ENCODE measurements around the gene AMBRA1. TPM values are rescaled to one million over a fixed set of nuclear protein-coding genes. Genes with fewer than 3 reads are reported as not detected.
A peak's percentile ranks its signal among the peaks of the same experiment; 100 is the strongest.

Gene AMBRA1
- total and polyA plus RNA-seq, 8 donors, result 4.6 to 59.4 (median 23.3) TPM

DNA sequence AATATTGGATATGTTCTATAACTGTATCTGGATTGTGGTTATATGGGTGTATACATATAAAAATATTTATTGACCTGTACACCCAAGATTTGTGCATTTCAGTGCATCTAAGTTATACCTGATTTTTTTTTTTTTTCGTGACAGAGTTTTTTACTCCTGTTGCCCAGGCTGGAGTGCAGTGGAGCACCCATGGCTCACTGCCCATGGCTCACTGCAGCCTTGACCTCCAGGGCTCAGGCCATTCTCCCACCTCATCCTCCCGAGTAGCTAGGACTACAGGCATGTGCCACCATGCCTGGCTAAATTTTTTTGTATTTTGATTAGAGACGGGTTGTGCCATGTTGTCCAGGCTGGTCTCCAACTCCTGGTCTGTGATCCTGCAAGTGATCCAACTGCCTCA, 47.8 kb upstream of the AMBRA1 start:
- Histone ChIP-seq H3K27ac (no peak overlapping the region), H3K9me3 (no peaks in the 10 kb centered on the region), H3K4me1 (peaks cover 0 to 19% (median 6%) of the 10 kb centered on the region in 4 donors), H3K36me3 (peaks cover 28 to 72% (median 50%) of the 10 kb centered on the region in 4 donors), H3K4me3 (no peak overlapping the region), H3K27me3 (no peaks in the 10 kb centered on the region)
- no peak for DNase-seq
- intact Hi-C loops (cut with DNase I; ENCODE audit: low total_unique reads), result no loop called here
- TF ChIP-seq, protein P1, sequence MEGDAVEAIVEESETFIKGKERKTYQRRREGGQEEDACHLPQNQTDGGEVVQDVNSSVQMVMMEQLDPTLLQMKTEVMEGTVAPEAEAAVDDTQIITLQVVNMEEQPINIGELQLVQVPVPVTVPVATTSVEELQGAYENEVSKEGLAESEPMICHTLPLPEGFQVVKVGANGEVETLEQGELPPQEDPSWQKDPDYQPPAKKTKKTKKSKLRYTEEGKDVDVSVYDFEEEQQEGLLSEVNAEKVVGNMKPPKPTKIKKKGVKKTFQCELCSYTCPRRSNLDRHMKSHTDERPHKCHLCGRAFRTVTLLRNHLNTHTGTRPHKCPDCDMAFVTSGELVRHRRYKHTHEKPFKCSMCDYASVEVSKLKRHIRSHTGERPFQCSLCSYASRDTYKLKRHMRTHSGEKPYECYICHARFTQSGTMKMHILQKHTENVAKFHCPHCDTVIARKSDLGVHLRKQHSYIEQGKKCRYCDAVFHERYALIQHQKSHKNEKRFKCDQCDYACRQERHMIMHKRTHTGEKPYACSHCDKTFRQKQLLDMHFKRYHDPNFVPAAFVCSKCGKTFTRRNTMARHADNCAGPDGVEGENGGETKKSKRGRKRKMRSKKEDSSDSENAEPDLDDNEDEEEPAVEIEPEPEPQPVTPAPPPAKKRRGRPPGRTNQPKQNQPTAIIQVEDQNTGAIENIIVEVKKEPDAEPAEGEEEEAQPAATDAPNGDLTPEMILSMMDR (IDR thresholded peaks at IDR 0.05), result no peak
- no peak for TF ChIP-seq POLR2A (IDR thresholded peaks at IDR 0.05)
- 87 to 93% (median 88%) methylated on average over 3 of the region's 3 CpGs for WGBS, 5 donors

DNA sequence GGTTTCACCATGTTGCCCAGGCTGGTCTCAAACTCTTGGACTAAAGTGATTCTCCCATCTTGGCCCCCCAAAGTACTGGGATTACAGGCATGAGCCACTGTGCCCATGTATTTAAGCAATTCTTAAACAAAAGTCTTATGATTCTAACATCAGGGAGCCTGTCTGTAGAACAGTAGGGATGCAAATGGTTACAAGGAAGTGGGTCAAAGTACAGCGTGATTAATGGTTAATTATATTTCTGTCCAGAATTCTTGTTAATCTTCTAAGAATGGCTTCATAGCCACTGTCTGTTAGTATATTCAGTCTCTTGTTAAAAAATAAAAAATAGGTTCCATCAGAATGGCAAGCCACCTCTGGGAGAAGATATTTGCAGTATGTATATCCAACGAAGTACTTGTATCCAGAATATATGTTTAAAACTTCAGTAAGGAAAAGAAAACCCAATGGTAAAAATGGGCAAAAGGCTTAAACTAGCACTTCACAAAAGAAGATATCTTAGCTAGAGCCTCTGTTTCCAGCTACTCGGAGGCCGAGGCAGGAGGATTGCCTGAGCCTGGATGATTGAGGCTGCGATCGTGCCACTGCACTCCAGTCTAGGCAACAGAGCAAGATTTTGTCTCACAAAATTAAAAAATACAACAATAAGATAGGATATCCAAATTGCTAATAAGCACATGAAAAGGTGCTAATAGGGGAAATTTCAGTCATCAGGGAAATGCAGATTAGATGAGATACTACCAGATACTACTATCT, 46.4 kb upstream of the AMBRA1 start:
- peaks cover 0 to 19% (median 6%) of the 10 kb centered on the region in 4 donors for H3K4me1 ChIP-seq
- TF ChIP-seq POLR2AphosphoS5 (IDR thresholded peaks at IDR 0.05), result no peak
- peak in 1 of 2 donors; percentile 41 for DNase-seq
- peaks cover 16 to 70% (median 41%) of the 10 kb centered on the region in 4 donors for H3K36me3 ChIP-seq
- H3K27me3 ChIP-seq, result no peaks in the 10 kb centered on the region
- intact Hi-C loops (cut with DNase I; ENCODE audit: low total_unique reads), result no loop called here
- no peak overlapping the region for H3K4me3 ChIP-seq
- H3K27ac ChIP-seq, result peak overlapping the region in 1 of 5 donors; percentile 20
- WGBS, 5 donors, result 68 to 90% (median 82%) methylated on average over 6 of the region's 6 CpGs
- no peaks in the 10 kb centered on the region for H3K9me3 ChIP-seq

DNA sequence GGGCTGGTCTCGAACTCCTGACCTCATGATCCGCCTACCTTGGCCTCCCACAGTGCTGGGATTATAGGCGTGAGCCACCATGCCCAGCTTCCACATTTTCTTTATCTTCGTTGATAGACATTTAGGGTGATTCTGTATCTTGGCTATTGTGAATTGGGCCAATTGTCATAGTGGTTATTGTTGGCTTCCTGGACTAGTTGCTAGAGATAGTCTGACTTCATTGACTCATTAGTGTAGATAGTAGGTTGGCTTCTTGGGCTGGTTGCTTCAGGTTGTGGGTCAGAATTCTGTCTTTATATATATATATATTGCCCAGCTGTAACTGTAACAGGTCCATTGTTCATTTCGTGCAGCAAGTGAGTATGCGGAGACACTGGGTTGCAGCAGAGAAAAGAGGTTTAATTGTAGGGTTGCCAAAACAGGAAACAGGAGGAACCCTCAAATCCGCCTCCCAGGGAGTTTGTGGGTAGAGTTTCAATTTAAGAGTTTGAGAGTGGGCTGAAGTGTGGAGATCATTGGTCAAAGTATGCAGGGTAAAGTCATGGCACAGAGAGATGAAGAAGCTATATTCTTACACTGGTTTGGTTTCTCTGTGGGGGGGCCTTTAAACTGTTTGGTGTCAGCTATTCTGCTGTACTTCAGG, 45.5 kb upstream of the AMBRA1 start:
- Histone ChIP-seq H3K36me3 (peaks cover 13 to 61% (median 33%) of the 10 kb centered on the region in 4 donors), H3K27ac (no peak overlapping the region), H3K27me3 (no peaks in the 10 kb centered on the region), H3K9me3 (no peaks in the 10 kb centered on the region), H3K4me1 (peaks cover 0 to 25% (median 6%) of the 10 kb centered on the region in 4 donors), H3K4me3 (no peak overlapping the region)
- no peak for TF ChIP-seq POLR2AphosphoS5 (IDR thresholded peaks at IDR 0.05)
- no peak for TF ChIP-seq POLR2A (IDR thresholded peaks at IDR 0.05)
- TF ChIP-seq, protein P1 (IDR thresholded peaks at IDR 0.05), result no peak
- TF ChIP-seq EP300 (IDR thresholded peaks at IDR 0.05), result no peak
- 91 to 99% (median 94%) methylated on average over 7 of the region's 7 CpGs for WGBS, 5 donors
- no peak for DNase-seq
- intact Hi-C loops (cut with DNase I; ENCODE audit: low total_unique reads), result no loop called here

DNA sequence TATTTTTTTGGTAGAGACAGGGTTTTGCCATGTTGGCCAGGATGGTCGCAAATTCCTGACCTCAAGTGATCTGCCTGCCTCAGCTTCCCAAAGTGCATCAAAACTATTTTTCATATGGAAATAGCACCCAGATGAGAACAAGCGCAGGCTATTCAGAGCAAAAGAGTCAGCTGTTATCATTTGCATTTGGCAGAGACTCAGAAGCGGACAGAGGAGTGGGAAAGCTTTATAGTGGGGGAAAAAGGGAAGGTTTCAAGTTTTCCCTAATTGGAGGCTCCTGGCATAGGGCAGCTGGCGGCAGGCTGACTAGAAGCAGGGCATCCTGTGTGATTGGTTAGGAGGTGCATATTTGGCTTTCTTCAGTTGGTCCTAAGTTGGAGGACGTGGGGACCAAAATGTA, 43.7 kb upstream of the AMBRA1 start:
- WGBS, 5 donors, result 92 to 98% (median 96%) methylated on average over 5 of the region's 5 CpGs
- H3K27me3 ChIP-seq, result no peaks in the 10 kb centered on the region
- TF ChIP-seq POLR2A (IDR thresholded peaks at IDR 0.05) (no peak), POLR2AphosphoS5 (IDR thresholded peaks at IDR 0.05) (no peak), EP300 (IDR thresholded peaks at IDR 0.05) (no peak)
- intact Hi-C loops (cut with DNase I; ENCODE audit: low total_unique reads), result no loop called here
- no peaks in the 10 kb centered on the region for H3K9me3 ChIP-seq
- no peak for DNase-seq
- H3K4me3 ChIP-seq, result no peak overlapping the region
- no peak overlapping the region for H3K27ac ChIP-seq
- H3K36me3 ChIP-seq, result peaks cover 14 to 59% (median 40%) of the 10 kb centered on the region in 4 donors
- H3K4me1 ChIP-seq, result peaks cover 0 to 27% (median 6%) of the 10 kb centered on the region in 4 donors

DNA sequence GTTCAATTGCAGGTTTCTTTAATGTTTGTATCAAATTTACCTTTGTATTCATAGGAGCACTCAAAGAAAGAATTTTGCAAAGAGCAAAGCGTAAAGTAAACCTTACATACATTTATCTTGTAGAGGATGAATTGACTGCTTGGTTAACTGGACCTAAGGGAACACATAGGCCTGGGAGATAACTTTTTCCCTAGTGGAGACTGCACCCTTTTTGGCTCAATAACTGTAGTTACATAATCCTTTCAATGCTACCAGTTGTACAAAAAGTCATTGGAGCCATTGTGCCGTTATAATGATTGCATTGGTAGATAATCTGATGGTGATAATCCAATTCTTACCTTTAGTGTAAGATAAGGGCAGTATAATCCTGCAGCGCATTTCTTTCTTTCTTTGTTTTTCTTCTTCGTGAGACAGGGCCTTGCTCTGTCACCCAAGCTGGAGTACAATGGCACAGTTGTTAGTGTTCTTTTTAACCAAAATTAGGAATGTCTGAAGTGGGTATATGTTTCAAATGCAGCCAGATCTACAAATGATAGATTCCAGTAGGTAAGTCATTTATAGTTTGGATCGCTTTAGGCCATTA, 41.8 kb upstream of the AMBRA1 start:
- no peak overlapping the region for H3K4me3 ChIP-seq
- H3K36me3 ChIP-seq, result peaks cover 20 to 70% (median 54%) of the 10 kb centered on the region in 4 donors
- H3K27me3 ChIP-seq, result no peaks in the 10 kb centered on the region
- no peak overlapping the region for H3K27ac ChIP-seq
- no peaks in the 10 kb centered on the region for H3K9me3 ChIP-seq
- peaks cover 0 to 22% (median 4%) of the 10 kb centered on the region in 4 donors for H3K4me1 ChIP-seq
- 59 to 73% (median 63%) methylated on average over 5 of the region's 5 CpGs for WGBS, 5 donors
- intact Hi-C loops (cut with DNase I; ENCODE audit: low total_unique reads), result no loop called here
- DNase-seq, result peak in 1 of 2 donors; percentile 9
- TF ChIP-seq, protein P1 (IDR thresholded peaks at IDR 0.05), result no peak
- TF ChIP-seq POLR2AphosphoS5 (IDR thresholded peaks at IDR 0.05), result no peak
- TF ChIP-seq POLR2A (IDR thresholded peaks at IDR 0.05), result no peak
- TF ChIP-seq EP300 (IDR thresholded peaks at IDR 0.05), result no peak
